H9 (cell line): ENCODE measurements around the gene IQSEC1. TPM values are rescaled to one million over a fixed set of nuclear protein-coding genes. Genes with fewer than 3 reads are reported as not detected.

Experiments
- DNase-seq: peaks from one replicate; pipeline ENCODE4 v3.0.0-alpha.2; 2017
- H2AFZ ChIP-seq: one replicate; pipeline ENCODE4 v1.6.1; 2013; ENCODE audit warnings: mild to moderate bottlenecking, low read length, control low read depth, moderate library complexity
- H2AK5ac ChIP-seq: 2 replicates; pipeline ENCODE4 v1.6.1; 2013; ENCODE audit warnings: low read length, control low read depth, mixed read lengths; ENCODE audit not compliant: insufficient read length
- H2BK120ac ChIP-seq: one replicate; pipeline ENCODE4 v1.6.1; 2013; ENCODE audit warnings: low read depth, mild to moderate bottlenecking, low read length, control low read depth, inconsistent platforms; ENCODE audit not compliant: poor library complexity, severe bottlenecking
- H2BK12ac ChIP-seq: 2 replicates; pipeline ENCODE4 v1.6.1; 2013; ENCODE audit warnings: low read length, control low read depth, mixed read lengths, low read depth; ENCODE audit not compliant: insufficient read length
- H2BK15ac ChIP-seq: 2 replicates; pipeline ENCODE4 v1.6.1; 2013; ENCODE audit warnings: low read depth, low read length, control low read depth
- H2BK20ac ChIP-seq: one replicate; pipeline ENCODE4 v1.6.1; 2013; ENCODE audit warnings: low read depth, mild to moderate bottlenecking, low read length, control low read depth, inconsistent platforms; ENCODE audit not compliant: poor library complexity, severe bottlenecking
- H2BK5ac ChIP-seq: 2 replicates; pipeline ENCODE4 v1.6.1; 2013; ENCODE audit warnings: low read length, control low read depth, mixed read lengths; ENCODE audit not compliant: insufficient read length
- H3K14ac ChIP-seq: 2 replicates; pipeline ENCODE4 v1.6.1; 2013; ENCODE audit warnings: low read length, control low read depth; ENCODE audit not compliant: insufficient read depth
- H3K18ac ChIP-seq: 2 replicates; pipeline ENCODE4 v1.6.1; 2013; ENCODE audit warnings: low read depth, mild to moderate bottlenecking, mixed read lengths, low read length, control low read depth; ENCODE audit not compliant: insufficient read length
- H3K23ac ChIP-seq: 2 replicates; pipeline ENCODE4 v1.6.1; 2013; ENCODE audit warnings: low read length, control low read depth, mixed read lengths, low read depth; ENCODE audit not compliant: insufficient read length
- H3K23me2 ChIP-seq: 2 replicates; pipeline ENCODE4 v1.6.1; 2013; ENCODE audit warnings: low read depth, mild to moderate bottlenecking, mixed read lengths, low read length, control low read depth; ENCODE audit not compliant: insufficient read length, poor library complexity, severe bottlenecking
- H3K27ac ChIP-seq: 2 replicates; pipeline ENCODE4 v1.5.1; 2013; ENCODE audit warnings: low read length, control low read depth, mixed read lengths, low read depth; ENCODE audit not compliant: insufficient read length
- H3K27me3 ChIP-seq: 2 replicates; pipeline ENCODE4 v1.6.1; 2013; ENCODE audit warnings: low read length, control low read depth, inconsistent platforms; ENCODE audit not compliant: insufficient read depth
- H3K4ac ChIP-seq: 2 replicates; pipeline ENCODE4 v1.6.1; 2013; ENCODE audit warnings: low read depth, mild to moderate bottlenecking, control low read depth, inconsistent platforms, low read length, moderate library complexity
- H3K4me1 ChIP-seq: 2 replicates; pipeline ENCODE4 v1.6.1; 2013; ENCODE audit warnings: low read length, control low read depth, inconsistent platforms; ENCODE audit not compliant: insufficient read depth
- H3K4me2 ChIP-seq: 2 replicates; pipeline ENCODE4 v1.6.1; 2013; ENCODE audit warnings: low read length, control low read depth, mixed read lengths; ENCODE audit not compliant: insufficient read length, insufficient read depth
- H3K56ac ChIP-seq: 2 replicates; pipeline ENCODE4 v1.6.1; 2013; ENCODE audit warnings: low read depth, mild to moderate bottlenecking, mixed read lengths, low read length, control low read depth; ENCODE audit not compliant: insufficient read length
- H3K79me1 ChIP-seq: 2 replicates; pipeline ENCODE4 v1.6.1; 2013; ENCODE audit warnings: low read depth, mild to moderate bottlenecking, moderate library complexity, low read length, control low read depth, inconsistent platforms; ENCODE audit not compliant: insufficient read depth, poor library complexity, severe bottlenecking
- H3K79me2 ChIP-seq: 2 replicates; pipeline ENCODE4 v1.6.1; 2013; ENCODE audit warnings: low read length, control low read depth, inconsistent platforms; ENCODE audit not compliant: insufficient read depth
- H3K9ac ChIP-seq: 2 replicates; pipeline ENCODE4 v1.6.1; 2013; ENCODE audit warnings: low read length, control low read depth, mixed read lengths; ENCODE audit not compliant: insufficient read length; ENCODE audit errors: extremely low read depth
- H3K9me3 ChIP-seq: one replicate; pipeline ENCODE4 v1.6.1; 2013; ENCODE audit warnings: low read depth, low read length, inconsistent platforms; ENCODE audit not compliant: control insufficient read depth
- H3T11ph ChIP-seq: one replicate; pipeline ENCODE4 v1.6.1; 2013; ENCODE audit warnings: mild to moderate bottlenecking, low read length, control low read depth, inconsistent platforms
- H4K20me1 ChIP-seq: one replicate; pipeline ENCODE4 v1.6.1; 2013; ENCODE audit not compliant: control insufficient read depth, insufficient read length, insufficient read depth
- H4K5ac ChIP-seq: 2 replicates; pipeline ENCODE4 v1.6.1; 2013; ENCODE audit warnings: low read depth, mild to moderate bottlenecking, mixed read lengths, low read length, control low read depth; ENCODE audit not compliant: insufficient read length
- H4K8ac ChIP-seq: replicated peaks from 2 replicates; pipeline ENCODE4 v1.6.1; 2013; ENCODE audit warnings: low read length, control low read depth, mixed read lengths, low read depth; ENCODE audit not compliant: insufficient read length
- H4K91ac ChIP-seq: 2 replicates; pipeline ENCODE4 v1.6.1; 2013; ENCODE audit warnings: low read depth, mild to moderate bottlenecking, moderate library complexity, mixed read lengths, low read length, control low read depth; ENCODE audit not compliant: insufficient read length
- H3K27ac Mint-ChIP-seq, 3 experiments: 2 replicates in 2 of 3; 3 replicates in 1 of 3; pipeline ENCODE4 v1.8.0; 2020 to 2021; ENCODE audit warnings: mixed read lengths in 3 of 3, mild to moderate bottlenecking in 1 of 3, moderate library complexity in 1 of 3
- H3K27me3 Mint-ChIP-seq: 2 replicates; pipeline ENCODE4 v1.8.0; 2021; ENCODE audit warnings: low read depth, mild to moderate bottlenecking, moderate library complexity, mixed read lengths
- H3K36me3 Mint-ChIP-seq, 3 experiments: 2 replicates in 2 of 3; 3 replicates in 1 of 3; pipeline ENCODE4 v1.8.0; 2020 to 2021; ENCODE audit warnings: low read depth in 3 of 3, mixed read lengths in 3 of 3; ENCODE audit not compliant: insufficient read depth in 1 of 3
- H3K4me1 Mint-ChIP-seq, 2 experiments: 2 replicates each; pipeline ENCODE4 v1.8.0; 2020; ENCODE audit warnings: mixed read lengths in 2 of 2
- H3K4me3 Mint-ChIP-seq, 2 experiments: 2 replicates in 1 of 2; 3 replicates in 1 of 2; pipeline ENCODE4 v1.8.0; 2020 to 2021; ENCODE audit warnings: mild to moderate bottlenecking in 2 of 2, mixed read lengths in 2 of 2, moderate library complexity in 1 of 2
- H3K9me3 Mint-ChIP-seq, 2 experiments: 2 replicates in 1 of 2; 3 replicates in 1 of 2; pipeline ENCODE4 v1.8.0; 2020; ENCODE audit warnings: mild to moderate bottlenecking in 2 of 2, mixed read lengths in 2 of 2, moderate library complexity in 1 of 2
- CTCF ChIP-seq: fragments of 200-600 bp; sonication (generic); conservative IDR thresholded peaks from 3 replicates; pipeline ENCODE4 v1.8.0; 2021; ENCODE audit warnings: antibody characterized with exemption, mild to moderate bottlenecking
- WGBS: extraction: QIAGEN DNeasy Blood & Tissue Kit; methylation state at CpG from one replicate; pipeline ENCODE4 v1.1.7; 2013; ENCODE audit warnings: missing lambda C conversion rate, low lambda C conversion rate, mixed read lengths; ENCODE audit not compliant: insufficient read length; ENCODE audit errors: extremely low coverage; 5-methylcytosine and 5-hydroxymethylcytosine counted together
- total RNA-seq: library from RNA; stranded (reverse); gene quantifications from 2 replicates; pipeline ENCODE4 v1.2.1, GENCODE V29; 2021

IQSEC1 gene
- total RNA-seq, 1 experiment from 2014 or later, result 19.1 TPM

DNA sequence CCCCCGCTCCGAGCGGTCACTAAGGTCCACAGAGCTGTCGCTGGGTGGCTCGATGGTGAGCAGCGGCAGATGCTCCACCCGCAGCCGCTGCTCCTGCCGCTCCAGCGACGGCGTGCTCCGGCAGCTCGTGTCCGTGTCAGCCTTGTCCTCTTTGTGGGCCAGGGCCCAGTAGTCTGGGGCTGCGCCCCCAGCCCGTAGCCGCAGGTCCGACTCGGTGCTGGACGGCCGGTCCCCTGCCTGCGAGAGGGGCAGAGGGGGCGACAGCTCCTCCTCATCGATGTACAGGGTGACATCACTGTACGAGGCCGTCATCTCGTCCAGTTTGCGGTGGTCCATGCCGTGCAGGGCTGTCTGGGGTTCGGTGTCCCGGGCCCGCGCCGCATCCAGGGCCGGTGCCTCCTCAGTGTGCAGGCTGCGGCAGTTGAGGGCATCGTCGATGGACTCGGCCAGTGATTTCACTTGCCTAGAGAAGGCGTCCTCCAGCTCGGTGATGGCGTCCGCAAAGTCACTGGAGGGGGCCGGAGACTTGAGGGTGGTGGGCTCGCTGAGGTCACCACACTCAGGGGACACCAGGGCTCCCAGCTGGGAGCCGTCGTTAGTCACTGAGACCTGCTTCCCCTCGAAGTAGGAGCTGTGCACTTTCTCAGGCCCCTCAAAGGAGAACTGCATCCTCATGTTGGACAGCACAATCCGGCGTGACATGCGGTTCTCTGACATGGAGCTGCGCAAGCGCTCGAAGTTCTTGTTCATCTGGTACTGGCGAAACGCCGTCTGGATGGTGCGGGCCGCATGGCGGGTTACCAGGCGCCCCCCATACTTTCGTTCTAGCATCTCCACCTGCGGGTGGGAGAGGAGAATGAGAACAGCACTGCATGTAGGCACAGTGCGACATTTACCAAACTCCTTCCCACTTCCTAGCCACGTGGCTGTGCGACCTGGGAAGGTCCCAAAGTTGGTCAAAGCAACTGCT lies 137.1 kb downstream of the IQSEC1 start:
- no peak overlapping the region for H2BK12ac ChIP-seq
- H3K14ac ChIP-seq, result no peak overlapping the region; the same call in 1 of the 2 replicates
- no peaks in the 10 kb centered on the region for H3K27me3 Mint-ChIP-seq
- H3K23me2 ChIP-seq, result no peaks in the 10 kb centered on the region
- no peak overlapping the region for H2AFZ ChIP-seq
- DNase-seq, result no peak
- H3T11ph ChIP-seq, result no peak overlapping the region
- WGBS, result no CpG with 5 or more reads among the region's 67 CpGs
- H3K9ac ChIP-seq, result no peak overlapping the region
- H3K36me3 Mint-ChIP-seq, result peaks cover 7 to 12% (median 11%) of the 10 kb centered on the region in 3 experiments; a peak in 6 of 7 replicates
- no peaks in the 10 kb centered on the region for H4K20me1 ChIP-seq
- no peak overlapping the region for H2BK120ac ChIP-seq
- no peak overlapping the region for H3K18ac ChIP-seq
- H3K79me2 ChIP-seq, result no peaks in the 10 kb centered on the region
- no peaks in the 10 kb centered on the region for H3K9me3 ChIP-seq
- H3K4me2 ChIP-seq, result no peak overlapping the region
- H3K27ac ChIP-seq, result no peak overlapping the region
- H3K79me1 ChIP-seq, result no peaks in the 10 kb centered on the region
- no peak for TF ChIP-seq CTCF
- no peak overlapping the region for H3K27ac Mint-ChIP-seq
- no peak overlapping the region for H2BK20ac ChIP-seq
- no peak overlapping the region for H3K4me3 Mint-ChIP-seq
- no peak overlapping the region for H2BK5ac ChIP-seq
- no peak overlapping the region for H4K5ac ChIP-seq
- H2BK15ac ChIP-seq, result no peak overlapping the region
- no peak overlapping the region for H2AK5ac ChIP-seq
- H3K27me3 ChIP-seq, result no peaks in the 10 kb centered on the region
- no peaks in the 10 kb centered on the region for H3K4me1 Mint-ChIP-seq
- no peak overlapping the region for H4K91ac ChIP-seq
- H3K4me1 ChIP-seq, result no peaks in the 10 kb centered on the region
- H3K4ac ChIP-seq, result no peak overlapping the region
- no peak overlapping the region for H4K8ac ChIP-seq
- H3K23ac ChIP-seq, result no peak overlapping the region
- no peaks in the 10 kb centered on the region for H3K9me3 Mint-ChIP-seq
- H3K56ac ChIP-seq, result no peak overlapping the region
